ENCODE results near the gene TNFSF8. TPM values are rescaled to one million over a fixed set of nuclear protein-coding genes. Genes with fewer than 3 reads are reported as not detected.

The TNFSF8 gene
- total RNA-seq, 1 donor: not detected

DNA sequence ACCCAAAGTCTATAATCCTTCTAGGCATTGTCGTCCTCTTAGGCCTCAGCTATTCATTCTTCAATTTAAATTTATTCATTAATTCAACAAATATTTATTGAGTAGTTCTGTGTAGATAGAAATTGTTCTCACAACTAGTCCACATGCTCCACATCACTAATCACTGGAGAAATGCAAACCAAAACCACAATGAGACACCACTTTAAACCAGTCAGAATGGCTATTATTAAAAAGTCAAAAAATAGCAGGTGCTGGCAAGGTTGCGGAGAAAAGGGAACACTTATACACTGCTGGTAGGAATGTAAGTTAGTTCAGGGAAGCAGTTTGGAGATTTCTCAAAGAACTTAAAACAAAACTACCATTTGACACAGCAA lies 73.5 kb downstream of the TNFSF8 start:
- DNase-seq (ENCODE audit: low read depth): no peak
- TF ChIP-seq, protein P1, sequence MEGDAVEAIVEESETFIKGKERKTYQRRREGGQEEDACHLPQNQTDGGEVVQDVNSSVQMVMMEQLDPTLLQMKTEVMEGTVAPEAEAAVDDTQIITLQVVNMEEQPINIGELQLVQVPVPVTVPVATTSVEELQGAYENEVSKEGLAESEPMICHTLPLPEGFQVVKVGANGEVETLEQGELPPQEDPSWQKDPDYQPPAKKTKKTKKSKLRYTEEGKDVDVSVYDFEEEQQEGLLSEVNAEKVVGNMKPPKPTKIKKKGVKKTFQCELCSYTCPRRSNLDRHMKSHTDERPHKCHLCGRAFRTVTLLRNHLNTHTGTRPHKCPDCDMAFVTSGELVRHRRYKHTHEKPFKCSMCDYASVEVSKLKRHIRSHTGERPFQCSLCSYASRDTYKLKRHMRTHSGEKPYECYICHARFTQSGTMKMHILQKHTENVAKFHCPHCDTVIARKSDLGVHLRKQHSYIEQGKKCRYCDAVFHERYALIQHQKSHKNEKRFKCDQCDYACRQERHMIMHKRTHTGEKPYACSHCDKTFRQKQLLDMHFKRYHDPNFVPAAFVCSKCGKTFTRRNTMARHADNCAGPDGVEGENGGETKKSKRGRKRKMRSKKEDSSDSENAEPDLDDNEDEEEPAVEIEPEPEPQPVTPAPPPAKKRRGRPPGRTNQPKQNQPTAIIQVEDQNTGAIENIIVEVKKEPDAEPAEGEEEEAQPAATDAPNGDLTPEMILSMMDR (IDR thresholded peaks at IDR 0.05; ENCODE audit: insufficient read depth, low read length): no peak
- no peak overlapping the region for H3K4me3 ChIP-seq (ENCODE audit: low read depth, low read length)

GRCh38 chr9:114856215-114856941 lies 74.0 kb downstream of the TNFSF8 start:
- TF ChIP-seq, protein P1 (IDR thresholded peaks at IDR 0.05; ENCODE audit: insufficient read depth, low read length): no peak
- DNase-seq (ENCODE audit: low read depth): peak; percentile 67
- no peak overlapping the region for H3K4me3 ChIP-seq (ENCODE audit: low read depth, low read length)

DNA sequence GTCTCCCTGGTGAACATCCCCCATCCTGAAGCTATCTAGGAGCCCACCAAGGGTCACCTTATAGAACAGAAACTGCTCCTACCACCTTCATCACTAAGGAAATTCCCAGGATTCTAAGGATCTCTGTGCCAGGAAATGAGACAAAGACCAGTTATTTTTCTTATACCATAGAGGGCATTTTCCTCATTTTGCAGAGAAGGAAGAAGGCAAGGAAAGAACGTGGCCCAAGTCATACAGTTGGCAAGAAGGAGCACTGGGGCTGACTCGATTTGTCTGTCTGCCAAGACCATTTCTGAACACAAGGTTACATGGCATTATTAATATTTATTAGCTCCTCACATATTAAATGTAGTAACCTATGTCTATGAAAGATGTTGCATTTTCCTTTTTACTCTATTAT lies 74.9 kb downstream of the TNFSF8 start:
- no peak overlapping the region for H3K4me3 ChIP-seq (ENCODE audit: low read depth, low read length)
- DNase-seq (ENCODE audit: low read depth): peak; percentile 43
- TF ChIP-seq, protein P1 (IDR thresholded peaks at IDR 0.05; ENCODE audit: insufficient read depth, low read length): no peak

- TF ChIP-seq, protein P1 (IDR thresholded peaks at IDR 0.05; ENCODE audit: insufficient read depth, low read length): no peak
- no peak overlapping the region for H3K4me3 ChIP-seq (ENCODE audit: low read depth, low read length)
- DNase-seq (ENCODE audit: low read depth): no peak
Observed at GRCh38 chr9:114854736-114855355, 75.5 kb downstream of the TNFSF8 start.

DNA sequence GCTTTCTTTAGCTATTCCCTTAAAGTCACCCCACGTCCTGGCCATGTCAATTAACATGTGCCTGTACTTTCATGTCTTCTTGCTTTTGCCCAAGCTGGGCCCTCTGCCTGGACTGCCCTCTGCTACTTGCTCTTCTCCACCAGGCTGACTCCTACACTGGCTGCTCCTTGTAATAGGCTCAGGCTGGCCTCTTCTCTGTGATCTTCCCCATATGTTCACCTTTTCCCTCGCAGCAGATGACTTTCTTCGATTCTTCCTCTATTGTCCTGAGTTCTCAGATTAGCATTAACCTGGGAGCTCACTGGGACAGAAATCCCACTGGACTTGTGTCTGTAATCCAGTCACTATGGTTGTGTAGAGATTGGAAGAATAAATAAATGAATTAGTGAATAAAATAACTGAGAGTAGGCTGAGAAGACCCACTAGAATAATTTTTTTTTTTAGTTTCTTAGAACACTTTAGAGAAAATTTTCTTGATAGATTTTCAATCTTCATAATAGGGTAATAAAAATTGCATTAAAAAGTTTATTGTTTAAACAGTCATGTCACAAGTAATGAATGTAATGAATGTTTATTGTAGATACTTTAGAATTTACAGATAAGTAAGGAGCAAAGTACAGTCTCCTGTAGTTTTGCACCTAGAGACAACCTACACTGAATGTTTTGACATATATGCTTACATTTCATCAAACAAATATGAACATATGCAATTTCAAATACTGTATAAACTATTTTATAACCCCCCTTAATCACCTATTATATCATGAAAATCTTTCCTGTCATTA lies 77.1 kb downstream of the TNFSF8 start:
- no peak for DNase-seq (ENCODE audit: low read depth)
- TF ChIP-seq, protein P1 (IDR thresholded peaks at IDR 0.05; ENCODE audit: insufficient read depth, low read length): no peak
- H3K4me3 ChIP-seq (ENCODE audit: low read depth, low read length): no peak overlapping the region

DNA sequence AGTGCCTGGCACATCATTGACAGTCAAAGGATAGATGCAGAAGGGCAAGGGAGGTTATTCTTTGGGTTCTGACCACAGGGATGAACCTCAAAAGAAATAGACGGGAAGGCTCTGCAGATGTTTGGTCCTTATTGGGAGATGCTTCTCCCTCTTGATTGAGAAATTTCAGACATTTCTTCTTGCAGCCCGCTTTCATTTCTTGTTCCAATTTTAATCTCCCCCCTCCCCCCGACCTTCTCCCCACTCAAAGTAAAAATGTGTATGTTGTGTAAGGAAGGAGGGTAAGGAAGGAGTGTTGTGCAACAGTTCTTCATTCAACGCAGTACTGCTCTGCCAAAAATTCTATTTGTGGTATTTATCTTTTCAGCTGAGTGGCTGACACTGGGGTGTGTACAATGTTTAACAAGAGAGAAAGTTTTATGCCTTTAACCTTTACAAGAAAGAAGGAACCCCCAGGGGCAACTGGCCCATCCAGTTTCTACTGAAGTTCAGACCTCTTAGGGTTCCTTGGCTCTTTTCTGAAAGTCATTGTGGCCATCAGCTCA lies 78.3 kb downstream of the TNFSF8 start:
- H3K4me3 ChIP-seq (ENCODE audit: low read depth, low read length): no peak overlapping the region
- TF ChIP-seq, protein P1 (IDR thresholded peaks at IDR 0.05; ENCODE audit: insufficient read depth, low read length): no peak
- peak; percentile 83 for DNase-seq (ENCODE audit: low read depth)
